Measurements from ENCODE around the gene UBR2. TPM values are rescaled to one million over a fixed set of nuclear protein-coding genes. Genes with fewer than 3 reads are reported as not detected.

Gene UBR2
- total and polyA plus RNA-seq, 9 of the 15 experiments (the other 6 are each of a cell fraction or from before 2014, with no cell fraction given) = 9.1 to 38.9 (median 23.4) TPM

GRCh38 chr6:42514745-42515144 is 49.1 kb upstream of the UBR2 start:
- no peak overlapping the region for H3K9ac ChIP-seq (ENCODE audit: insufficient read depth in 1 of 2, low read depth in 2 of 2, low read length in 2 of 2)
- H3K27ac ChIP-seq (ENCODE audit: extremely low read depth, low read depth, low read length) = no peak overlapping the region
- no peaks in the 10 kb centered on the region for H3K4me1 ChIP-seq (replicated peaks in 1 of 2; ENCODE audit: control insufficient read depth in 2 of 2, insufficient read depth in 2 of 2, low read length in 2 of 2)
- no peak for DNase-seq (ENCODE audit: extremely low read depth in 1 of 4, low spot score in 3 of 4)
- H3K9me1 ChIP-seq (ENCODE audit: control insufficient read depth, insufficient read depth, low read length) = no peaks in the 10 kb centered on the region
- intact Hi-C loops (cut with micrococcal nuclease) = no loop called here
- H3K27me3 ChIP-seq (ENCODE audit: control insufficient read depth in 2 of 2, insufficient read depth in 2 of 2, low read length in 2 of 2) = peaks cover 10 to 11% of the 10 kb centered on the region in 2 experiments; a peak in 3 of 5 replicates
- no peak overlapping the region for H3K4me2 ChIP-seq (ENCODE audit: insufficient read depth, low read length)
- no peak overlapping the region for H2AFZ ChIP-seq (ENCODE audit: low read depth, low read length)
- CTCF ChIA-PET (ENCODE audit: low intra/inter-chr PET ratio) = no interaction called here
- H3K36me3 ChIP-seq (ENCODE audit: control insufficient read depth, insufficient read depth, low read length) = no peaks in the 10 kb centered on the region
- no peaks in the 10 kb centered on the region for H3K79me2 ChIP-seq (ENCODE audit: control insufficient read depth, insufficient read depth, low read length)
- WGBS (ENCODE audit: insufficient coverage, low coverage, missing lambda C conversion rate) = 0% methylated on average over 1 of the region's 1 CpG
- no TSS peak for BruUV-seq (replicated peaks)
- no peak overlapping the region for H3K4me3 ChIP-seq
- in situ Hi-C loops (cut with MboI) = no loop called here
- no peaks in the 10 kb centered on the region for H4K20me1 ChIP-seq (replicated peaks; ENCODE audit: control insufficient read depth, insufficient read depth, low read length)
- H3K9me3 ChIP-seq (replicated peaks; ENCODE audit: control insufficient read depth, insufficient read depth, low read depth, low read length) = no peaks in the 10 kb centered on the region
- no peak for TF ChIP-seq ZNF699 (CRISPR knock-in tag; IDR thresholded peaks at IDR 0.05; ENCODE audit: insufficient replicate concordance)
- no peak for ATAC-seq
- POLR2A ChIA-PET = no interaction called here
- FAIRE-seq = no peak

GRCh38 chr6:42519779-42520178 is 44.0 kb upstream of the UBR2 start:
- Histone ChIP-seq H3K9me3 (replicated peaks; ENCODE audit: control insufficient read depth, insufficient read depth, low read depth, low read length) (no peaks in the 10 kb centered on the region), H4K20me1 (replicated peaks; ENCODE audit: control insufficient read depth, insufficient read depth, low read length) (no peaks in the 10 kb centered on the region), H3K36me3 (ENCODE audit: control insufficient read depth, insufficient read depth, low read length) (no peaks in the 10 kb centered on the region), H3K9me1 (ENCODE audit: control insufficient read depth, insufficient read depth, low read length) (no peaks in the 10 kb centered on the region), H3K4me3 (no peak overlapping the region), H2AFZ (ENCODE audit: low read depth, low read length) (no peak overlapping the region), H3K27me3 (ENCODE audit: control insufficient read depth in 2 of 2, insufficient read depth in 2 of 2, low read length in 2 of 2) (peaks cover 2 to 5% of the 10 kb centered on the region in 2 experiments; a peak in 4 of 5 replicates), H3K27ac (ENCODE audit: extremely low read depth, low read depth, low read length) (no peak overlapping the region), H3K9ac (ENCODE audit: insufficient read depth in 1 of 2, low read depth in 2 of 2, low read length in 2 of 2) (no peak overlapping the region), H3K4me1 (replicated peaks in 1 of 2; ENCODE audit: control insufficient read depth in 2 of 2, insufficient read depth in 2 of 2, low read length in 2 of 2) (peaks cover 0 to 8% of the 10 kb centered on the region in 2 experiments; a peak in 3 of 5 replicates), H3K4me2 (ENCODE audit: insufficient read depth, low read length) (no peak overlapping the region), H3K79me2 (ENCODE audit: control insufficient read depth, insufficient read depth, low read length) (no peaks in the 10 kb centered on the region)
- no peak for ATAC-seq
- DNase-seq (ENCODE audit: extremely low read depth in 1 of 4, low spot score in 3 of 4) = no peak
- BruUV-seq (replicated peaks) = no TSS peak
- WGBS (ENCODE audit: insufficient coverage, low coverage, missing lambda C conversion rate) = 21% methylated on average over 2 of the region's 2 CpGs
- POLR2A ChIA-PET = interaction anchor here (0.8 to 1.0 kb wide), 2 partner anchors 28 to 568 kb away, joined by 3 read pairs; no protein-coding TSS in a partner anchor
- intact Hi-C loops (cut with micrococcal nuclease) = no loop called here
- in situ Hi-C loops (cut with MboI) = no loop called here
- FAIRE-seq = no peak
- CTCF ChIA-PET (ENCODE audit: low intra/inter-chr PET ratio) = no interaction called here
- TF ChIP-seq SAFB2 (IDR thresholded peaks at IDR 0.05; ENCODE audit: borderline replicate concordance, low read depth, low read length, severe bottlenecking) (no peak), ZC3H11A (IDR thresholded peaks at IDR 0.05; ENCODE audit: low read depth, low read length) (no peak), MEF2A (IDR thresholded peaks at IDR 0.05; ENCODE audit: control insufficient read depth, low read depth, low read length) (no peak), ZNF165 (CRISPR knock-in tag; IDR thresholded peaks at IDR 0.05; ENCODE audit: borderline replicate concordance) (no peak), NRF1 (conservative IDR thresholded peaks at IDR 0.05 in 1 of 2, IDR thresholded peaks at IDR 0.05 in 1 of 2) (no peak), EP400 (IDR thresholded peaks at IDR 0.05) (no peak), SIN3B (IDR thresholded peaks at IDR 0.05; ENCODE audit: low read depth) (no peak), ZNF644 (tag; IDR thresholded peaks at IDR 0.05; ENCODE audit: low read depth) (no peak), EZH2 (IDR thresholded peaks at IDR 0.05; ENCODE audit: borderline replicate concordance, low read depth, low read length) (no peak), ETS1 (conservative IDR thresholded peaks at IDR 0.05; ENCODE audit: control insufficient read depth, low read depth, low read length) (no peak), TEAD1 (CRISPR knock-in tag; IDR thresholded peaks at IDR 0.05) (no peak), POLR2B (IDR thresholded peaks at IDR 0.05; ENCODE audit: low read depth, partially characterized antibody) (no peak), CXXC5 (CRISPR knock-in tag; IDR thresholded peaks at IDR 0.05) (no peak), NFATC3 (IDR thresholded peaks at IDR 0.05) (no peak)
